Spleen (tissue), 7 donors: ENCODE results near the gene KCNH3.

Experiments used
- POLR2A ChIP-seq, 3 donors: fragments of 450-650 bp; IDR thresholded peaks; one replicate each; pipeline ENCODE4 v1.5.1; 2017; ENCODE audit warnings: antibody characterized with exemption in 3 of 3, mild to moderate bottlenecking in 1 of 3
- POLR2AphosphoS5 ChIP-seq, 3 donors: sonication (generic); formaldehyde crosslinking; IDR thresholded peaks; one replicate each; pipeline ENCODE4 v1.5.1; 2017; ENCODE audit warnings: antibody characterized with exemption in 3 of 3
- TF ChIP-seq, protein P1 (sequence below), 11 experiments: fragments of 200-600 bp in 7 of 11; fragments of 450-650 bp in 4 of 11; sonication (generic) in 4 of 11; IDR thresholded peaks in 8 of 11; conservative IDR thresholded peaks in 3 of 11; 1 replicate in 7 of 11; 2 replicates in 4 of 11; pipeline versions ENCODE4 v1.4.0 to v1.8.0; 2016 to 2021; ENCODE audit warnings: antibody characterized with exemption in 11 of 11, inconsistent platforms in 4 of 11, mild to moderate bottlenecking in 1 of 11
- donor health status: DM: no; HTN: no; CAD: no; lungs with moderate emphysema.
- donor health status: DM: no; HTN: no; CAD: no.
- donor health status: DM: no; HTN: no; CAD: no.

GRCh38 chr12:49496417-49497360 lies 42.1 kb upstream of the KCNH3 start:
- TF ChIP-seq, protein P1, sequence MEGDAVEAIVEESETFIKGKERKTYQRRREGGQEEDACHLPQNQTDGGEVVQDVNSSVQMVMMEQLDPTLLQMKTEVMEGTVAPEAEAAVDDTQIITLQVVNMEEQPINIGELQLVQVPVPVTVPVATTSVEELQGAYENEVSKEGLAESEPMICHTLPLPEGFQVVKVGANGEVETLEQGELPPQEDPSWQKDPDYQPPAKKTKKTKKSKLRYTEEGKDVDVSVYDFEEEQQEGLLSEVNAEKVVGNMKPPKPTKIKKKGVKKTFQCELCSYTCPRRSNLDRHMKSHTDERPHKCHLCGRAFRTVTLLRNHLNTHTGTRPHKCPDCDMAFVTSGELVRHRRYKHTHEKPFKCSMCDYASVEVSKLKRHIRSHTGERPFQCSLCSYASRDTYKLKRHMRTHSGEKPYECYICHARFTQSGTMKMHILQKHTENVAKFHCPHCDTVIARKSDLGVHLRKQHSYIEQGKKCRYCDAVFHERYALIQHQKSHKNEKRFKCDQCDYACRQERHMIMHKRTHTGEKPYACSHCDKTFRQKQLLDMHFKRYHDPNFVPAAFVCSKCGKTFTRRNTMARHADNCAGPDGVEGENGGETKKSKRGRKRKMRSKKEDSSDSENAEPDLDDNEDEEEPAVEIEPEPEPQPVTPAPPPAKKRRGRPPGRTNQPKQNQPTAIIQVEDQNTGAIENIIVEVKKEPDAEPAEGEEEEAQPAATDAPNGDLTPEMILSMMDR (IDR thresholded peaks at IDR 0.05 in 8 of 11, conservative IDR thresholded peaks at IDR 0.05 in 3 of 11): no peak
- TF ChIP-seq POLR2A (IDR thresholded peaks at IDR 0.05) (no peak), POLR2AphosphoS5 (IDR thresholded peaks at IDR 0.05) (no peak)
